GM23248 (cell line): ENCODE data around the gene FSTL4.

ENCODE experiments used
- EZH2 ChIP-seq: fragments of 200-600 bp; sonication (generic); IDR thresholded peaks from 2 replicates; pipeline ENCODE4 v1.6.1; 2018; ENCODE audit warnings: antibody characterized with exemption, mild to moderate bottlenecking; ENCODE audit not compliant: insufficient read depth, poor library complexity, severe bottlenecking
- EZH2phosphoT487 ChIP-seq: fragments of 200-600 bp; sonication (generic); IDR thresholded peaks from 2 replicates; pipeline ENCODE4 v1.6.1; 2018; ENCODE audit warnings: antibody characterized with exemption, moderate library complexity, mild to moderate bottlenecking, low read depth; ENCODE audit not compliant: insufficient read depth

GRCh38 chr5:133367984-133368383 is 244.4 kb downstream of the FSTL4 start:
- TF ChIP-seq EZH2 (no peak), EZH2phosphoT487 (no peak)
